SHP77 treated with DMSO at 0.1 percent for 48 hours (cell line): ENCODE measurements around the gene PRPF6.
"Not testable (repeated sequence)": the region's sequence is repeated elsewhere in the genome, so short reads cannot be mapped to it uniquely, and the experiment has no call there.

Source experiments
- DNase-seq: peaks from one replicate; lab custom pipeline; 2025; lab: John Stamatoyannopoulos, UW

Gene PRPF6

DNA sequence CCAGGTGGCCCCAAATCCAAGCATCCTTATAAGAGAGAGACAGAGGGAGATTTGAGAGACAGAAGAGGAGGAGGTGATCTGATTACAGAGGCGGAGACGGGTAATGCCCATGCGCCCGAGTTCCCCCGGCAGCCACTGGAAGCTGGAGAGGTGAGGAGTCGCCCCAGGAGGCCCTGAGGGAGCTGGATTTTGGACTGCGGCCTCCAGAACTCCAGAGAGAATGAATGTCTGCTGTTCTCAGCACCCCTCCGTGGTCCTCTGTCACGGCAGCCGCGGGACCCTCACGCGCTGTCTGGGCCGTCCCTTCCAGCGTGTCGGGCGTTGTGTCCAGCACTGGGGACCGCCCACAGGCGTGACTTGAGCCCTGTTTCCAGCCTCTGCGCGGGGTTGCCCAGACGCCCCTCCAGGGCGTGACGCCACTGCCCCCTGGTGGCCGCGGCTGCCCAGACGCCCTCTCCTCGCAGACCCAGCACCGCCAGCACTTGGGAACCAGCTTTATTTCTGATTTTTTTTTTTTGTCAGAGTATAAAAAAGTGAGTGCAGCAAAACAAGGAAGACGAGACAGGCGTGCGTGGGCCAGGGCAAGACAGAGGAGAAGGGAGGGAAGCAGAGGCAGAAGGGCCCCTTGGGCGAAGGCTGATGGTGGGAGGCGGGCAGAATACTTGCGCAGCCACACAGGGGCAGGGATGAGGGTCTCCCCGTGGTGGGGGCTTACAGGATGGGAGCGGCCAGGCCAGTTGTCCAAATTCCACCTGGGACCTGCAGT is 7.1 kb upstream of the PRPF6 start:
- peak; percentile 27 for DNase-seq

DNA sequence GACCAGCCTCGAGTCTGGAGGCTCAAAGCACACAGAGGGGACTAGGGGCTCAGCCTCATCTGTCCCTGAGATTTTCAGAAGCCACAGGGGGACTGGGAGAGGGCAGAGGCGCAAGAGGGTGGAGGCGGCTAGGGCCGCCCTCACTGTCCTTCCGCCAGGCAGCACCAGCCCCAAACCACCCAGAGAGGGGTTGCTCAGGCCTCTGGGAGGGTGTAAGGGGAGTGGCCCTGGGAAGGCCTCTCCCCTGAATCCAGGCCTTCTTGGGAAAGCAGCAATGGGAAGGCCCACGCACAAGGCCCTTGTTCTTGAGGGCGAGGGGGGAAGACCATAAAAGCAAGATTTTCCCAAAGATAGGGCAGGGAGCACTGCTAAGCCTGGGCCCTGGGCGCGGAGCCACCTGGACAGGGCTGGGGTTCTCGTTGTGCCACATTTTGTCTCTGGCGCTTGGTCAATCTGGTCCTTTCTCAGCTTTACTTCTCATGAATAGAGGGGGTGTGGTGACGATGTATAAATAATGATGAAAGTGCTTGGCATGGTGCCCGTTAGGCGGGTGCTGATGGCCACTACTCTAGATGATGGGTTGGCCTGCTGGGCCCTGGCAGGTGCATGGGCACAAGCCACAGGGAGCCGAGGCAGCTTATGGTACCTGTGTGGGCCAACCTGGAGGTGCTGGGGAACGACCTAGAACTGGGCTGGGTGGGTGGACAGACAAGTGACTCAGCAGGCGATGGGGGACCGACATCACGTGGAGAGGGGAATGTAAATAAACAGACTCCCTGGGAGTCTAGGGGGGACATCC is 6.3 kb upstream of the PRPF6 start:
- peak; percentile 94 for DNase-seq

DNA sequence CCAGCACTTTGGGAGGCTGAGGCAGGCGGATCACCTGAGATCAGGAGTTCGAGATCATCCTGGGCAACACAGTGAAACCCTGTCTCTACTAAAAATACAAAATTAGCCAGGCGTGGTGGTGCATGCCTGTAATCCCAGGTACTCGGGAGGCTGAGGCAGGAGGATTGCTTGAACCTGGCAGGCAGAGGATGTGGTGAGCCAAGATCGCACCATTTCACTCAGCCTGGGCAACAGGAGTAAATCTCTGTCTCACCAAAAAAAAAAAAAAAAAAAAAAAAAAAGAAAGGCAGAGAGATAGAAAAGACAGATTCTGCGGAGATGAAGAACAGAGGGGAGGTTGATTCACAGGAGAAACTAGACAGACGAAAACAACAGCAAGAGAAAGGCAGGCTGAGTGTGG is 4.4 kb upstream of the PRPF6 start:
- not testable (repeated sequence) for DNase-seq

DNA sequence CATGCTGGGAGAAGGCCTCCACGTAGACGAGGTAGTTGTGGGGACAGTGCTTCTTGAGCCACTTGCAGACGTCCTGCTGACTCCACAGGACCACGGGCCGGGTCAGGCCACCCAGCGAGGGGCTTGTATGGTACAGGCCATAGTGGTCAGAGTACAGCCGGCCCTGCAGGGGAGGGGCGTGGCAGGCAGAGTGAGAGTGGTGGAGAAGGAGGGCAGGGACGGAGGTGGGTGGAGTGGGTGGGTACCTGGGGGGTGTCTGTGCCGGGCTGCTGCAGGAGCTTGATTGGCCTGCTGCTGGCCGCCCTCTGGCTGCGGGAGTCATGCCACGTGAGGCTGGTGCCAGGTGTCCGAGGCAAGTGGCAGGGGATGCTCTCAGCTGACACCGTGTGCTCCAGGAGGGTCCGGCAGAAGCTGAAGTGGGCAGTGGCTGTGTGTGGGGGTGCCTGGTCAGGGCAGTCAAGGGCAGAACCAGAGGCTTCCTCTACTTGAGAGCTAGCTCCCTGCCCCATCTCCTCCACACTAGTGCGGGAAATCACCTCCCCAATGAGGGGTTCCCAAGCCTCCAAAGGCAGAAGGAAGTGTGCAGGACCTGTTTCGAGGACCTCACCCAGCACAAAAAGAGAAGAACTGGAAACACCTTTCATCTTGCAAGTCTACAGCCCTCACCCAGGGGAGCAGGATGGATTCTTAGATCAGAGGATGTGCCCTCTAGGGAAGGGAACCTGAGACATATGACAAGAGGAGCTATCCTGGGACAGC is 3.8 kb upstream of the PRPF6 start:
- DNase-seq = no peak

DNA sequence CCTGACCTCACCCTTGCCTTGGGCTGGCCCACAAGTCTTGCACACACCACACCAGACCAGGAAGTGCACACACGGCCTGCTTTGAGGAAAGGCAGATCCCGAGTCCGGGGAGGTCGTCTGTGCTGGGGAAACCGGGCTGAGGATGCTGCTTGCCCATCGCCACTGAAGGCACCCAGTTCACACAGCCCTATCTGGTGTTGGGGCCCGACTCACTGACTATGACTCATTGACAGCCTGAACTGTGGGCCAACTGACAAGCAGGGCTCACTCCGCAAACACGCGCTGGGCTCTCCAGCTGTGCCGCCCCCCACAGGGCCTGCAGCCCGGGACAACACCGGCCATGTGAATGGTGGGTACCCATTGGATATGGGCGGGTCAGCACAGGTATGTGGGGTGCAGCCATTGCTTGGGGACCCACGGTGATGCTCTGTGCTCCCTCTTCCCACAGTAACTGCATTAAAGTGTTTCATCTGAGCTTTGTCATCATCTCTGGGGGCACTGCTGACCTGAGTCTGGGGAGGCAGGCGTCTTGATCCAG is 3.1 kb upstream of the PRPF6 start:
- no peak for DNase-seq

DNA sequence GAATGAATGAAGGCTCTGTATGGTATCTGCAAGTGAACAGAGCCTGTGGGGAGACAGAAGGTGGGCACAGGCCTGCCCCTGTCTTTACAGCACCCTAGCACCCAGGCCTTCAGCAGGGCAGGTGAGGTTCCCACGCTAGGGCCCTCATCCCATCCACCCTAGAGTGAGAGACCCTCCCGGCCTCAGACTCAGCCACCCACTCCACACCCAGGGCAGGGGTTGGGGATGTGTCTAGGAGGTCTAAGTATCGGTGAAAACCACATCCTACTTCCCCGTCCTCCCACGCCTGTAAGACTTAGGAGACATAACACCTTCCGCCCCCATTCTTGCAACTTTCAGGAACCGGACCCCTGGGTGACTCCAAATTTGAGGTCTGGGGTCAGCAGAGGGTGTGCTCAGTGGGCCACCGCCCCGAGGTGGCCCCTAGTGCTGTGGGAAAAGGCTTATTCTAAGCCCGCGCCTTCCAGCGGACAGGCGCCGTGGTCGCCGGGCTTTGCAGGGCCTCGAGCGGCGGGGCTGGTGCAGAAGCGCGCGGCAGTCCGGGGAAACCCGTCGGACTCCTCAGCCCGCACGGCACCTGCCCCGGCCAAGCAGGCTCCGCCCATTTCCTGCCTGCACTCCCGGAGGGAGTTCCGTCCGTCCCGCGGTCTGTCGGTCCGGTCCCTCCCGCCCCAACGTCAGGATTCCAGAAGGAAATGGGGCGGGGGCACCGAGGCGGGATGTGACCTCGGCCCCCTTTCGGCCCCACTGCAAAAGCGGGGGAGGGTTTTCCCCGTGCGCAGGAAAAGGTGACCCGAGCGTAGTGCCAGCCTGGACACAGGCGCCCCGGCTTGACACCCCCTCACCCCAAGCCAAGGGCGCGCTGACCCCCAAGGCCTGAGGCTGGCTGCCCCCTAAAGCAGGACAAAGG is 2.4 kb upstream of the PRPF6 start:
- DNase-seq = peak; percentile 77

DNA sequence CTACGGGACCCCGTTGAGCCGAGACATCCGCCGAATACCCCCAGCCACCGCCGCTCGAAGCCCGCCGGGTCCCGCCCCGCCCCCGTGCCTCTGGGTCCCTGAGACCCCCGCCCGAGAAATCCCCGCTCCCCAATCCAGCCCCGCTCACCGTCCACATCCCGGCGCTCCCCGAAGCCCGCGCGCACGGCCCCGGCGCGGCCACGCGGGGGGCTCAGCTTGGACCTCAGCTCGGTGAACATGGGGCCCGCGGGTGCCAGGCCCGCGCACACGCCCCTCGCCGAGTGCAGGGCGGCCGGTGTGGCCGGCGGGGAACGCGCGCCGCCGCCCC is 1.7 kb upstream of the PRPF6 start:
- no peak for DNase-seq

DNA sequence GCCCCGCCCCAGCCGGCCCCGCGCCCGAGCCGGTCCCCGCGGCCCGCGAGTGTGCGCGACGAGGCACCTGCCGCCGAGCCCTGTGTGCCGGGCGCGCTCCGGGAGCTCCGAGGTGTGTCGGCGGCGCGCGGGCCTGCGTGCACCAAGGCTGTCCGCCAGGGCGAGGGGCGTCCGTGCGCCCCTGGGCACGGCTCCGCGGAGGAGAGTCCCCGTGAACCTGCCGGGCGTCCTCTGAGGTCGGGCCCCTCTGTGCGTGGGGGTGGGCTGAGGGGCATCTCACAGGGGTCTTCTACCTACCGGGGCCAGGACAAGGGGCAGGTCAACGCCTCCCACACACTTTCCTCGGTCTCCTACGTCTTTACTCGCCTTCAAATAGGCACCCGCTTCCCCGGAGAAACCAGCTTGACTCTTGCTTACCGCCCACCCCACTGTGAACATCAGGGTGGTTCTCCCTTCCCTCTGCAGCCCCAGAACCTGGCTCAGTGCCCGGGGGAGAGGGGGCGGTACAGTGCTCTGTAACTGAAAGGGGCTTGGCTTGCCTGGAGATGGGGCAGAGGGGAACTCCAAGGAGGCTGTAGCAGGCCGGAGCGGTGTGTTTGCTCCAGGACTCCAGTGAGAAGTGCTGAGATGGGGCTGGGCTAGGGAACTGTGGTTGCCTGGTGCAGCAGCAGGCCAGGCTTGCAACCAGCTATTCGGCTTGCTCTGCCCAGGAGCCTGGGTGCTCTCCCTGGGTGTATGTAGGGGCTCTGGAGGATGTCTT is 1.2 kb upstream of the PRPF6 start, which contains the start of gene SAMD10:
Gene SAMD10, minus strand, starts transcription at position 86 of the 760 bp plus-strand sequence. CDS start 175 bp downstream, outside the sequence.
- DNase-seq = peak; percentile 83

DNA sequence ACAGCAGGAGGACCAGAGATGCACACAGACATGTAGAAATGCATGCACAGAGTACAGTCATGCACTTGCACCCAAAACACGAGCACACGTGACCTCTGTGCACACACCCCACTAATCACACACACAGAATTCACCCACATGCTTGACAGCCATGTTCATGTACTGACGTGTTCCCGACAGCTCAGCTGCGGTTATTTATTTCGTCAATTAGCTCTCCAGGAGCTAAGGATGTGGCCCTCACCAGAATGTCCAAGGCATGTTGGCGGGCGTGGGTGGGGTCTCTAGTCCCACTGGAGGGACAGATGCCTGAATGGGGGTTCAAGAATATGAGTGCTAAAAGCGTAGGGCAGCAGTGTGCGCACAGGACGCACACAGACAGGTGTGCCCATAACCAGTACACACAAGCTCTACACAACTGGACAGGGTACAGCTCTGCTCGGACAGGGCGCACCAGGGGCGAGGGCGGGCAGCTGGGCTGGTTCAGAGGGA is 571 bp upstream of the PRPF6 start:
- DNase-seq = no peak

DNA sequence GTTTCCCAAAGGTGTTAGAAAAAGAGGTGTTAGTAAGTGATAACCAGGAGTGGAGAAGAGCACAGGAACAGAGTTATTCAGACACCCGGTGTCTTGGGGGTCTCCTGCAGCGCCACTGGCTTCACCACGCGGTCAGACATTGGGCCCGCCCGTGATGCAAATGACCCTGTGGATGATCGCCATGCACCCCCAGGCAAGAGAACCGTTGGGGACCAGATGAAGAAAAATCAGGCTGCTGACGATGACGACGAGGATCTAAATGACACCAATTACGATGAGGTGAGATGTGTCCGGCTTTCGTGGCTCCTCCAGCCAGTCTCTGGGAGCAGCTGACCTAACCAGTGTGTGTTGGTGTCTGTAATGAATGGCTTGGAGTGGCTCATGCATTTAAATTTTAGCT is 2.0 kb downstream of the PRPF6 start:
- DNase-seq = no peak

DNA sequence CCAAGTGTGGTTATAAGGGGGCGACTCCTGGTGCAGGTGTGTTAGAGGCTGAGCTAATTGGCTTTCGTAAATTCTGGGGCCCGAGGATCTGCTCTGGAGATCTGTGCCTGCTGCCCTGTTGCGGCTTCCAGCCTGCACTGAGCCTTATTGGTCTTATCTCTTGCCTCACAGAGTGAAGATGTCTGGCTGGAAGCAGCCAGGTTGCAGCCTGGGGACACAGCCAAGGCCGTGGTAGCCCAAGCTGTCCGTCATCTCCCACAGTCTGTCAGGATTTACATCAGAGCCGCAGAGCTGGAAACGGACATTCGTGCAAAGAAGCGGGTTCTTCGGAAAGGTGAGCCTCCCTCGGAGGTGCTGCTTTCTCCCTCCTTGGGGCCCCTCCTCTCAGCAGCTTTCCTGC is 20.0 kb downstream of the PRPF6 start:
- no peak for DNase-seq

DNA sequence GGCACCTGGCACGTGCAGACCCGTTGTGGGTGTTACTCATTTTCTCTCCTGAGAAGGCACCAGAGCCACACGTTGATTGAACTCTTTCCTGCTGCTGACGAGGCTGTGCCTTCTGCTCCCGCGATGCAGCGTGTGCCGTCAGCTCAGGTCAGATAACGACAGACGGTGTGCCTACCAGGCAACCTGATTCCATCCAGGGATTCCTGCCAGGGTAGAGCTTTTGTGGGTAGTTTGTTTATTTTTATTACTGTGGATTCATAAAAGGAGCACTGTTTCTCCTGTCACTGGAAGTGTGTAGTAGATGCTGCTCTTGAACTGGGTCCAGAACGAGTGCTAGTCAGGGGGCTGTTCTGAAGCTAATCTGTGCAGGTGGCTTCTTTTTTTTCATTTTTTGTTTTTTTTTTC is 20.7 kb downstream of the PRPF6 start:
- no peak for DNase-seq

DNA sequence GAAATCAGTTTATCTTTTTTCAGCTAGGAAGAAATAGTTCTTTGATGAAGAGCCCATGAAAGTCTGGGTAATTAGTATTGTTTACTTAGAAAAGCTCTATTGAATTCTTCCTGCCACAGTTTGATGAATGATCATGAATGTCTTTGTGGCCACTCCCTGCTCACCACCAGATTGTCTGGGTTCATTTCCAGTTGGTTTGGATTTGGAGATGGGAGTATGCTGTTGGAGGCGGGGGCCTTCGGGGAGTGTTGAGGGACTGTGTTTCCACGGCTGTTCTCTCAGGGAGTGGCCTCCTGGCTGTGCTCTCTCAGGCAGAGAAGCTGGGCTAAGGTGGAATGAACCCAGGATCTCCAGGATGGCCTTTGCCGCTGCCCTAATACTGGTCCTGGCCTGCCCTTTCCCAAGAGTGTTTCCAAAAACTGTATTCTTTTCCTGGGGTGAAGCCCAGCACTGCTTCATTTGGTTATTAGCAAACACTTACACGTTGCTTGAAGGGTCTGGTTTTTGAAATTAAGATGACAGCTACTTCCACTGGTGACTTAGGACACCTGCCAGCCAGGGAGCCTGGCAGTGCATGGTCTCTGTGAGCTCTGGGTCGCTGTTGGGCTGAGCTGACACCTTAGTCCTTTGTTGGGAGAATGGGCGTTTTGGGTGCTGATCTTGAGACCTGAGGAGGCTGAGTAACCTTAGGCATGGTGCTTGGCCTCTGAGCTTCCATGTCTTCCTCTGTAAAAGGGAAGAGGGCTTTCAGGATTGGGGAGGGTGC is 23.2 kb downstream of the PRPF6 start:
- no peak for DNase-seq

DNA sequence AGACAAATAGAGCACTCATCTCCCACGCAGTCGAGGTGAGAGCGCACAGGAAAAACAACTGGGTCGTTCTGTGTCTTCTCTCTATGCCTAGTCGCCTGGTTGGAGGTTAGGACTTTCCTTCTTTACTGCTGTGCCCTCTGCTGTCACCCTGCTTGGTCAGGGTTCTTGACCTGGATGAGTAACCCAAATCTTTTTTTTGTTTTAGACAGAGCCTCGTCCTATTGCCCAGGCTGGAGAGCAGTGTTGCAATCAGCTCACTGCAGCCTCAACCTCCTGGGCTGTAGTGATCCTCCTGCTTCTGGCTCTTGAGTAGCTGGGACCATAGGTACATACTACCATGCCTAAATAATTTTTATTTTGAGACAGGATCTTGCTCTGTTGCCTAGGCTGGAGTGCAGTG is 24.5 kb downstream of the PRPF6 start:
- DNase-seq = no peak

DNA sequence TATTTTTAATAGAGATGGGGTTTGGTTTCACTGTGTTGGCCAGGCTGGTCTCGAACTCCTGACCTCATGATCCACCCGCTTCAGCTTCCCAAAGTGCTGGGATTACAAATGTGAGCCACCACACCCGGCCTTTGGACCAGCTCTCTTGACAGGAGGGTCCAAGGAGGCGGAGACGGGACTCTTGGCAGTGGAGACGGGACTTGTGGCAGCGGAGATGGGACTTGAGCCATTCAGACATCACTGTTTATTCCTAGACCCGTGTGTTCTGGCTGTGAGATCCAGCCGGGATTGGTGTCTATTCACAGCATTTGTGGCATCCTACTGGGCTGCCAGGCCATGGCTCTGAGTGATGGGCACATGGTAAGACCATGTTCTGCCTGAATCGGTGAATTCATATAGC is 25.6 kb downstream of the PRPF6 start:
- no peak for DNase-seq

DNA sequence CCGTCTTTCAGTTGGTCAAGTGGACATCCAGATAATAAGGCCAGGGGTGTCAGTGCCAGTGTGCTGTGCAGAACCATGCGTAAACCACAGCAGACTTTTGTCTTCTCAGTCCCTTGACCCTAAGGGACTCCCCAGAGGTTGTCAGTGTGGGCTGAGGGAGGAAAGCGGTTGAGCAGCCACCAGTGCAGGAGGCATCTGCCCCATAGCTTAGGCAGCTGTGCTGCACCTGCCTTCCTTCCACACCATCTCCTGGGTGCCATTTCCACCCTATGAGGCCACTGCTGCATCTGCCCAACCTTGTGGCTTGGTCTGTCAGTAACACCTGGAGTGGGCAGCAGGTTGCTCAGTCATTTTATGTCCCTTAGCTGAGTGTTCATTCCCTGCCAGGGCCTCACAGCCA is 26.0 kb downstream of the PRPF6 start:
- no peak for DNase-seq

DNA sequence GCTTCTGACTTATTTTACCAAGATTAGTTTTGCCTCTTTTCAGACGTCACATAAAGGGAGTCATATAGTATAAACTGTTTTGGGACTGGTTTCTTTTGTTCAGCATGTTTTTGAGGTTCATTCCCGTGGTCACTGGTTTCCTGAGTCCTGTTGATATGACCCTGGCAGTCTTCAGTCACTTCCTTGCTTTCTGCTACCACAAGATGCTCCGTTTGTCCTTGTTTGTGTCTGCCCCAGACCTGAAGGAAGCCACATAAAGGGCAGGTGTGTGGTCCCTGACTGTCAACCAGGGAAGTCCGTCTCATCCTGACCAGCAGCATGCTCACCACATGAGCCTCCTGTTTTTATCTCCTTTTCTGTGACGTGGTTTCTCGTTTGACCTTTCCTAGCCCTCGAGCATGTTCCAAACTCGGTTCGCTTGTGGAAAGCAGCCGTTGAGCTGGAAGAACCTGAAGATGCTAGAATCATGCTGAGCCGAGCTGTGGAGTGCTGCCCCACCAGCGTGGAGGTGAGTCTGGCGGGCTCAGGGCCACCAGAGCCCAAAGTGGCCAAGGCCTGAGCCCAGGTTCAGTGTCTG is 29.0 kb downstream of the PRPF6 start:
- no peak for DNase-seq

DNA sequence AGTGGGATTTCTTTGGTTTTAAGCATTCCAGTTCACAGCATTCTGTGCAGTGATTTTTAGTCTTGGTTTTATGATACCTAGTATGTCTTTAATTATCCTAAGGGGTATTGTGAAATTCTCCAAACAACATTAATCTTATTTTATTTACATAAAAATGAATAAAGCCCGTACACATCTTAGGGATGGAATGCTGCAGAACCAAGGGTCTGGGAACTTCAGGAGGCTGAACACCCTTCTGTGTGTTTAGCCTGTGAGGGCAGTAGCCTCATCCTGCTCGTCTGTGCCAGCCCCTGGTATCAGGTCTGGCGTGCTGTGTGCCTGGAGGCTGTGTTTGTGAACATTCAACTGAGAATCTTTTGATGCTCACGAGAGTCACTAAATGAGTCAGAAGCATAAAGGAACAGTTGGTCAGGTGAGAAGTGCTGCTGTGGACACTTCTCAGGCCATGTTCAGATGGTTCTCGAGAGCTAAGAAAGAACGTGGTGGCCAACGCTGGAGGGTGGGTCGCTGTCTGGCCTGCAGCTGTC is 29.8 kb downstream of the PRPF6 start:
- no peak for DNase-seq

DNA sequence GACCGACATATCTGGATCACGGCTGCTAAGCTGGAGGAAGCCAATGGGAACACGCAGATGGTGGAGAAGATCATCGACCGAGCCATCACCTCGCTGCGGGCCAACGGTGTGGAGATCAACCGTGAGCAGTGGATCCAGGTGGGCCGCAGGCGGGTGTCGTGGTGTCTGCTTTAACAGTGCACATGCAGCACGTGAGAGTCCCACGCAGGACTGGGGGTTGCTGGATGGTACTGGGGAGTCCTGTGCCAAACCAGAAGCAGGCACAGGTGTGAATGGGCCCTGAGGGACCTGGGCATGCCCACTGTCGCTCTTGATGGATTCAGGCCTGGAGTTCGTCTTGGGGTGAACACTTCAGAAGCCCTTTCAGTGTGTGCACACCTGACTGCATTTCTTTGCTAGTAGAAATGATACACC is 30.4 kb downstream of the PRPF6 start:
- no peak for DNase-seq
